ENCODE measurements around the gene LILRA5. TPM values are rescaled to one million over a fixed set of nuclear protein-coding genes. Genes with fewer than 3 reads are reported as not detected.
A peak's percentile ranks its signal among the peaks of the same experiment; 100 is the strongest.
"Not testable (repeated sequence)": the region's sequence is repeated elsewhere in the genome, so short reads cannot be mapped to it uniquely, and the experiment has no call there.

LILRA5 gene
- total and polyA plus RNA-seq, 7 donors, result 0.44 to 2.2 (median 1.1) TPM; not detected in 1

DNA sequence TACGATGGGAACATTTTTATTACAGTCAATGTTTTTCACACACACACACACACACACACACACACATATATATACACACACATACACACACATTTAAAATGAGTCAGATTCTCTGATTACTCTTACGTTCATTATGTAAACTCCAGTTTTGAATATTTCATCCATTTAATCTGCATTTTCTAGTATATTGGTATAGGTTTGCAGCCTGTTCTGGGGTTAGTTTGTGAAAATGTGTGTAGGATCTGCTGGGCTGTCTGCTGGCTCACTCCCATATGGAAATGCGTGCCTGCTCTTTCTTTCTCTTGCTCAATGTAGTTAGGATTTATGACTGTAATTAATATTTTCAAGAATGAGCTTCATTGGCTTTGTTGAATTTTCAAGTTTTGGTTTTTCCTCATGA lies 39.1 kb downstream of the LILRA5 start:
- TF ChIP-seq, protein P1, sequence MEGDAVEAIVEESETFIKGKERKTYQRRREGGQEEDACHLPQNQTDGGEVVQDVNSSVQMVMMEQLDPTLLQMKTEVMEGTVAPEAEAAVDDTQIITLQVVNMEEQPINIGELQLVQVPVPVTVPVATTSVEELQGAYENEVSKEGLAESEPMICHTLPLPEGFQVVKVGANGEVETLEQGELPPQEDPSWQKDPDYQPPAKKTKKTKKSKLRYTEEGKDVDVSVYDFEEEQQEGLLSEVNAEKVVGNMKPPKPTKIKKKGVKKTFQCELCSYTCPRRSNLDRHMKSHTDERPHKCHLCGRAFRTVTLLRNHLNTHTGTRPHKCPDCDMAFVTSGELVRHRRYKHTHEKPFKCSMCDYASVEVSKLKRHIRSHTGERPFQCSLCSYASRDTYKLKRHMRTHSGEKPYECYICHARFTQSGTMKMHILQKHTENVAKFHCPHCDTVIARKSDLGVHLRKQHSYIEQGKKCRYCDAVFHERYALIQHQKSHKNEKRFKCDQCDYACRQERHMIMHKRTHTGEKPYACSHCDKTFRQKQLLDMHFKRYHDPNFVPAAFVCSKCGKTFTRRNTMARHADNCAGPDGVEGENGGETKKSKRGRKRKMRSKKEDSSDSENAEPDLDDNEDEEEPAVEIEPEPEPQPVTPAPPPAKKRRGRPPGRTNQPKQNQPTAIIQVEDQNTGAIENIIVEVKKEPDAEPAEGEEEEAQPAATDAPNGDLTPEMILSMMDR (IDR thresholded peaks at IDR 0.05), result no peak
- Histone ChIP-seq H3K27ac (no peak overlapping the region), H3K36me3 (ENCODE audit: insufficient read depth in 1 of 2, low read depth in 1 of 2) (no peaks in the 10 kb centered on the region), H3K27me3 (ENCODE audit: insufficient read depth in 3 of 3, low read length in 2 of 3) (no peaks in the 10 kb centered on the region), H3K9me3 (no peaks in the 10 kb centered on the region), H3K4me3 (no peak overlapping the region), H3K4me1 (no peaks in the 10 kb centered on the region)
- no peak for ATAC-seq
- intact Hi-C loops (cut with DNase I), result no loop called here
- no peak for DNase-seq
- WGBS, 3 donors, result 66 to 71% (median 68%) methylated on average over 3 of the region's 3 CpGs

DNA sequence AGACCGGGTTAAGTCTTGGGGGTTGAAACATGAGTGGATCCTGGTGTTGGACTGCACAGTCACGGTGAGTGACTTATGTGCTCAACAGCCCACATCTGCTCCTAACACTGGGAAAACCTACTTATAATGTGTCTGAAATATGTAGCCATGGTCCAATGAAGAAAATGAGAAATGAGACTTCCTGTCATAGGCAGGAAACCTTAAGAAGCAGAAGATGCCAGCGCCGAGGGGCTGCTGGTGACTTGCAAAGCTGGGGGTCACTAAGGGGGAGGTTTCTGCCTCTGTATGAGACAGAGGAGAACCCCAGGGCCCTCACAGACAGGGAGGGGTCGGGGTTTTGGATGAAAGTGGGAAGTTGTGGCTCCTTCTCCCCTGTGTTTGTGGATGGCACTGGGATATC lies 40.8 kb downstream of the LILRA5 start:
- not testable (repeated sequence) for H3K27ac ChIP-seq

DNA sequence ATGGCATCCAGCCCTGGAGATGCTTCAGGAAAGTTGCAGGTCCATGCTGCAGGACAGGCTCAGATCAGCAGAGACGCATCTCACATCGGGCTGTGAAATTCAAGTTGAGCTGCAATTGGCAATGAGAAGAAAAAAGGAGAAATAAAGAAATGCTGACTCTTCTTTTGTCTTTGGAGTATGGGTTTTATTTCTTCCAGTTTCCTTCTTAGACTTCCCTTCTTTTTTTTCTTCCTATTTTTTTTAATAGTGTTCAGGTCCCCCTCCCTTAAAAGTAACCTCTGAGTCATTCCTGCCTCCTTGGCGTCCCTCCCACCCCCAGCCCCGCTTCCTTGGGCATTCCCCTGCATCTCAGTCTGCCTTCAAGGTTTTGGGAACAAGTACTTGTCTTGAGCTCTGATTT lies 41.4 kb downstream of the LILRA5 start:
- 57 to 58% (median 57%) methylated on average over 3 to 4 of the region's 4 CpGs for WGBS, 3 donors
- H3K27ac ChIP-seq; H3K4me3 ChIP-seq; H3K27me3 ChIP-seq (ENCODE audit: insufficient read depth in 3 of 3, low read length in 2 of 3); H3K4me1 ChIP-seq; ATAC-seq; H3K36me3 ChIP-seq (ENCODE audit: insufficient read depth in 1 of 2, low read depth in 1 of 2); DNase-seq; H3K9me3 ChIP-seq; intact Hi-C loops (cut with DNase I): not testable (repeated sequence)

More for the DNA sequence above, 40.8 kb downstream of the LILRA5 start:
- H3K9me3 ChIP-seq; H3K4me1 ChIP-seq; H3K27me3 ChIP-seq (ENCODE audit: insufficient read depth in 3 of 3, low read length in 2 of 3); intact Hi-C loops (cut with DNase I); H3K36me3 ChIP-seq (ENCODE audit: insufficient read depth in 1 of 2, low read depth in 1 of 2); ATAC-seq; H3K4me3 ChIP-seq; DNase-seq: not testable (repeated sequence)
- 23 to 34% (median 34%) methylated on average over 5 of the region's 5 CpGs for WGBS, 3 donors

DNA sequence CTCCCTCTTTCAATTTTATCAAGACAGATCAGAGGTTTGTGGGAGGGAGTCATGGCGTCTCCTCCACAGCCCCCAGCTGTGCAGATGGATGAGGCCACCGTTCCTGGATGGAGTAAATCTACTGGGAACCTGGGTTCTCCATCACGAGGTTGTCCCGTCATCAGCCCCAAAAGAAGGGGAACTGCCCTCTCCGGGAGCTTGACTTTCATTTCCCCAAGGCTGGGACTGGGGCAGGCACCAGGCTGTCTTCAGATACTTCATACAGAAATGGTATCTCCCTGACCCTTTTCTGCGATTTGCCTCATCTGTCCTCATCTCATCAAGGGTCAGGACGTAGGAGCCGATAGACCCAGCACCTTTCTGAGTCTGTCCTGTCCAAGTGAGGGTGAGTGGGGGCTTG lies 41.9 kb downstream of the LILRA5 start:
- no peak overlapping the region for H3K27ac ChIP-seq
- H3K36me3 ChIP-seq (ENCODE audit: insufficient read depth in 1 of 2, low read depth in 1 of 2), result no peaks in the 10 kb centered on the region
- H3K4me1 ChIP-seq, result no peaks in the 10 kb centered on the region
- ATAC-seq, result no peak
- no peak overlapping the region for H3K4me3 ChIP-seq
- no peak for DNase-seq
- 73 to 80% (median 79%) methylated on average over 8 of the region's 8 CpGs for WGBS, 3 donors
- no peaks in the 10 kb centered on the region for H3K9me3 ChIP-seq
- intact Hi-C loops (cut with DNase I), result no loop called here
- TF ChIP-seq, protein P1 (IDR thresholded peaks at IDR 0.05), result no peak
- H3K27me3 ChIP-seq (ENCODE audit: insufficient read depth in 3 of 3, low read length in 2 of 3), result peaks cover 0 to 3% (median 0%) of the 10 kb centered on the region in 3 donors

DNA sequence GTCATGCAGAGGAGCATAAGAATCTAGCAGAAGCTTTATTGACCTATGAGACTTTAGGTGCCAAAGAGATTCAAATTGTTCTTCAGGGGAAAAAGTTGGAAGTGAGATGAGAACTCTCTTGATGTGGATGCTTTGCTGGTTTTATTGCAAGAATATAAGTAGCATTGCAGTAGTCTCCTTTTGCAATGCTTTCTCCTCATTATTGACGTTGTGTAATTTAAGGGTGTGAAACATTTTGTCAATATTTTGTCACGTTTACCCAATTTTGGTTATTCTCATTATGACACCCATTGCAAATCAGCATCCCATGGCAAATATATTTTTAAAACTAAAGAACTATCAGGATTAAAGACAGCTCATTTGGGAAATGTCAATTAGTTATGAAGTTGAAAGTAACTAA lies 44.0 kb downstream of the LILRA5 start:
- Histone ChIP-seq H3K36me3 (ENCODE audit: insufficient read depth in 1 of 2, low read depth in 1 of 2) (no peaks in the 10 kb centered on the region), H3K27ac (no peak overlapping the region), H3K4me3 (no peak overlapping the region), H3K27me3 (ENCODE audit: insufficient read depth in 3 of 3, low read length in 2 of 3) (peaks cover 0 to 3% (median 0%) of the 10 kb centered on the region in 3 donors), H3K9me3 (no peaks in the 10 kb centered on the region), H3K4me1 (no peaks in the 10 kb centered on the region)
- intact Hi-C loops (cut with DNase I), result no loop called here
- no peak for DNase-seq
- TF ChIP-seq, protein P1 (IDR thresholded peaks at IDR 0.05), result no peak
- no peak for ATAC-seq
- 47 to 49% (median 48%) methylated on average over 2 of the region's 2 CpGs for WGBS, 3 donors

DNA sequence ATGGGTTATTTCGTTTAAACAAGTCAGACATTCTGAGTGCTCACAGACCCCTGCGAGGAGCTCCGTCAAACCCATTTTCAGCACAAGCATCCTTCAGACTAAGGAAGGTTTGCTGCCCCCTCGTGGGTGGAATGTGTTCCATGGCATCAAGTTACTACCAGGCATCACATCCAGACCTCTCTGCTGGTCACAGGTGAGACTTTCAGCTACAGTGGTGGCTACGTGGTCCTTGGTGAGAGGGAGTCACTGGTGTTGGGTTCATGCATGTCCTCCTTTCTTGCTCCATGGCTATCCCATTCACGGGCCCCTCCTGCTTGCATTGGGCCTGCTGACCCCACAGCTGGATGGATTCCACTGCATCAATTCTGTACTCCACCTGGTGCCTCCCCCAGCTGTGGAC lies 46.8 kb downstream of the LILRA5 start:
- WGBS, 3 donors, result 2 to 3% (median 3%) methylated on average over 6 of the region's 6 CpGs
- Histone ChIP-seq H3K4me1 (no peaks in the 10 kb centered on the region), H3K36me3 (ENCODE audit: insufficient read depth in 1 of 2, low read depth in 1 of 2) (no peaks in the 10 kb centered on the region)

More for the DNA sequence above, 46.8 kb downstream of the LILRA5 start:
- DNase-seq, result peak in 1 of 2 donors; percentile 56
- intact Hi-C loops (cut with DNase I), result no loop called here
- peaks cover 0 to 3% (median 0%) of the 10 kb centered on the region in 3 donors for H3K27me3 ChIP-seq (ENCODE audit: insufficient read depth in 3 of 3, low read length in 2 of 3)
- ATAC-seq, result no peak
- H3K4me3 ChIP-seq, result no peak overlapping the region
- no peaks in the 10 kb centered on the region for H3K9me3 ChIP-seq
- TF ChIP-seq, protein P1 (IDR thresholded peaks at IDR 0.05), result peak; percentile 41
- no peak overlapping the region for H3K27ac ChIP-seq

All from psoas muscle (tissue), 8 donors.